RWPE2 (cell line): ENCODE data around the gene ZNF362.

Experiments
- ATAC-seq: fragments of 200-7000 bp; cut with Tn5 transposase; 3 replicates; pipeline ENCODE4 v1.9.1; 2021; ENCODE audit warnings: low read depth
- DNase-seq: peaks from one replicate; pipeline ENCODE4 v3.0.0-alpha.2; 2020; ENCODE audit warnings: low spot score
- H3K27ac ChIP-seq: fragments of 450-650 bp; 2 replicates; pipeline ENCODE4 v1.5.1; 2017; ENCODE audit warnings: mild to moderate bottlenecking; ENCODE audit not compliant: poor library complexity, severe bottlenecking
- H3K27me3 ChIP-seq: fragments of 250-450 bp; sonication (Bioruptor Pico); 2 replicates; pipeline ENCODE4 v1.5.1; 2021; ENCODE audit warnings: mild to moderate bottlenecking, moderate library complexity; ENCODE audit not compliant: insufficient read depth, poor library complexity, severe bottlenecking
- H3K36me3 ChIP-seq: fragments of 250-450 bp; sonication (Bioruptor Pico); 2 replicates; pipeline ENCODE4 v1.5.1; 2020; ENCODE audit warnings: low read depth, mild to moderate bottlenecking, moderate library complexity
- H3K4me1 ChIP-seq: fragments of 250-450 bp; sonication (Bioruptor Pico); 2 replicates; pipeline ENCODE4 v1.5.1; 2021; ENCODE audit warnings: mild to moderate bottlenecking, moderate library complexity; ENCODE audit not compliant: insufficient read depth, poor library complexity, severe bottlenecking
- H3K4me3 ChIP-seq: fragments of 250-450 bp; sonication (Bioruptor Pico); 2 replicates; pipeline ENCODE4 v1.5.1; 2021; ENCODE audit warnings: mild to moderate bottlenecking, moderate library complexity; ENCODE audit not compliant: severe bottlenecking
- H3K9me3 ChIP-seq: fragments of 250-450 bp; sonication (Bioruptor Pico); 2 replicates; pipeline ENCODE4 v1.5.1; 2021; ENCODE audit warnings: mild to moderate bottlenecking, moderate library complexity; ENCODE audit not compliant: severe bottlenecking
- TF ChIP-seq, protein P1 (sequence below): fragments of 450-650 bp; IDR thresholded peaks from one replicate; pipeline ENCODE4 v1.5.1; 2017; ENCODE audit warnings: mild to moderate bottlenecking, moderate library complexity; ENCODE audit not compliant: poor library complexity, severe bottlenecking

Gene ZNF362

GRCh38 chr1:33242652-33243051, 13.6 kb upstream of the ZNF362 start:
- Histone ChIP-seq H3K27me3 (no peaks in the 10 kb centered on the region), H3K36me3 (no peaks in the 10 kb centered on the region), H3K27ac (no peak overlapping the region), H3K9me3 (no peaks in the 10 kb centered on the region), H3K4me3 (no peak overlapping the region), H3K4me1 (no peaks in the 10 kb centered on the region)
- no peak for ATAC-seq
- no peak for DNase-seq
- TF ChIP-seq, protein P1, sequence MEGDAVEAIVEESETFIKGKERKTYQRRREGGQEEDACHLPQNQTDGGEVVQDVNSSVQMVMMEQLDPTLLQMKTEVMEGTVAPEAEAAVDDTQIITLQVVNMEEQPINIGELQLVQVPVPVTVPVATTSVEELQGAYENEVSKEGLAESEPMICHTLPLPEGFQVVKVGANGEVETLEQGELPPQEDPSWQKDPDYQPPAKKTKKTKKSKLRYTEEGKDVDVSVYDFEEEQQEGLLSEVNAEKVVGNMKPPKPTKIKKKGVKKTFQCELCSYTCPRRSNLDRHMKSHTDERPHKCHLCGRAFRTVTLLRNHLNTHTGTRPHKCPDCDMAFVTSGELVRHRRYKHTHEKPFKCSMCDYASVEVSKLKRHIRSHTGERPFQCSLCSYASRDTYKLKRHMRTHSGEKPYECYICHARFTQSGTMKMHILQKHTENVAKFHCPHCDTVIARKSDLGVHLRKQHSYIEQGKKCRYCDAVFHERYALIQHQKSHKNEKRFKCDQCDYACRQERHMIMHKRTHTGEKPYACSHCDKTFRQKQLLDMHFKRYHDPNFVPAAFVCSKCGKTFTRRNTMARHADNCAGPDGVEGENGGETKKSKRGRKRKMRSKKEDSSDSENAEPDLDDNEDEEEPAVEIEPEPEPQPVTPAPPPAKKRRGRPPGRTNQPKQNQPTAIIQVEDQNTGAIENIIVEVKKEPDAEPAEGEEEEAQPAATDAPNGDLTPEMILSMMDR: no peak

DNA sequence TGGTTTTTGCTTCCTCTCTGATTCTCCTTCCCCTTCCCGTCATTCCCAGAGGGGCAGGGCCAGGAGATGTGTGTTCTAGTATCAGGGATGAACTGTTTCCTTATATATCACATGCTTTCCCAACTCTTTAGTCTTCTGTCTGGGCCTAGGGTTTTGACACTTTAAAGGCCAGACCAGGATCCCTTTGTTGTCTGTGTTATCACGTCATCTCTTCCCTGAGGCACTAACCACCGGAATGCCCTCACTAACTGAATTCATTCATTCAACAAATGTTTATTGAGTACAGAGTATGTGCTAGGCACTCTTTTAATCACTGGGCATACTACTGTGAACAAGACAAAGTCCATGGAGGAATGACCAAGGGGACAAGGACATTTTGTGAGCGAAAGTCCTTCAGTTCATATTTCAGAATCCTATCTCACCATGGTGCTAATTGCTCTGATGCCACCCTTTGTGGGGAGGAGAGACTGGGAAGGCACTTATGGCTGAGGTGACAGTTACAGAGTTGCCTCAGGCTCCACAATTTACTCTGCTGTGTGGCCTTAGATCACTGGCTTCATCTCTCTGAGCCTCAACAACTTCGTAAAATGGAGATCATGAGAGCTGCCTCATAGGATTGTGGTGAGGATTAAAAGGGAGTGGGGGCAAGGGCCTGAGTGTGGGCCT, 12.0 kb upstream of the ZNF362 start:
- TF ChIP-seq, protein P1: no peak
- no peaks in the 10 kb centered on the region for H3K4me1 ChIP-seq
- no peak for DNase-seq
- peak; percentile 84 for ATAC-seq
- no peak overlapping the region for H3K4me3 ChIP-seq
- no peaks in the 10 kb centered on the region for H3K27me3 ChIP-seq
- H3K27ac ChIP-seq: peak overlapping the region; percentile 19
- no peaks in the 10 kb centered on the region for H3K9me3 ChIP-seq
- H3K36me3 ChIP-seq: no peaks in the 10 kb centered on the region

- ATAC-seq (no peak), DNase-seq (no peak)
- Histone ChIP-seq H3K27me3 (no peaks in the 10 kb centered on the region), H3K36me3 (no peaks in the 10 kb centered on the region), H3K27ac (peak overlapping the region; percentile 19), H3K9me3 (no peaks in the 10 kb centered on the region), H3K4me3 (no peak overlapping the region), H3K4me1 (no peaks in the 10 kb centered on the region)
- TF ChIP-seq, protein P1: no peak
Measured at GRCh38 chr1:33244809-33245186, 11.5 kb upstream of the ZNF362 start.

DNA sequence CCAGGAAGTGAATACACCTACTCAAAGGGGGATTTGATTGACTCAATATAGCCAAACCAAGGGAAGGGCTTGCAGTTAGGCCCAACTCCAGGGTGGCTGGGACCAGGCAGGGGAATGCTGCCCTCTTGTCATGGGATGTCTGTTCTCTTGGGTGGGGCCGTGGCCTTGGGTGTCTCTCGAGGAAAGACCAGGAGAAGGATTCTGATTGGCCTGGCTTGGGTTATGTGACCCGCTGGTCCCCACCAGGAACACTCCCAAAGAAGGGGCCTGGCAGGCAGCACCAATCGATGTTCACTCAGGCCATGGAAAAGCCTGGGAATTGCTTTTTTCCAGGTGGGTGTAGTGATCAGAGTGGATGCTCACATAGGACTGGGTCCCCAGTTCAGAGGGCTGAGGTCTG, 10.1 kb upstream of the ZNF362 start:
- no peak overlapping the region for H3K4me3 ChIP-seq
- H3K9me3 ChIP-seq: no peaks in the 10 kb centered on the region
- no peaks in the 10 kb centered on the region for H3K27me3 ChIP-seq
- DNase-seq (no peak), ATAC-seq (no peak)
- H3K4me1 ChIP-seq: no peaks in the 10 kb centered on the region
- TF ChIP-seq, protein P1: no peak
- H3K36me3 ChIP-seq: no peaks in the 10 kb centered on the region
- no peak overlapping the region for H3K27ac ChIP-seq

DNA sequence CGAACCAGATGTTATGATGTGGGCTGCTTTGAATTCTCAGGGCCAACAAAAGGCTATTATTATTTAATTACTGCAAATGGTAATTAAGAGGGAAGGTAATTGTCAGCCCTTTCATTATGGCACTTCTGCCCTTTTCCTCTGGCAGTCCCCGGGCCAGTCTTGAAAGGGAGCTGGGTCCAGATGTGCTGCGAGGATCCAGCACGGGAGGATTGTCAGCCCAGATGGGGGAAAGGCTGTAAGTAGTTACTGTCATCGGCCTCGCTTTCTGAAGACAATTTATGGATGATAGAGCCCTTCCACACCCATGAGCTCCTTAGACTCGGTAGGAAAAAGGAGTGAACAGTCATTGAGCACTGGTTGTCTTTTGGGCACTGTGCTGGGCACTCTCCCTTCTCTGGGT, 8.7 kb upstream of the ZNF362 start:
- Histone ChIP-seq H3K27ac (no peak overlapping the region), H3K9me3 (no peaks in the 10 kb centered on the region), H3K4me3 (no peak overlapping the region), H3K4me1 (no peaks in the 10 kb centered on the region), H3K27me3 (no peaks in the 10 kb centered on the region), H3K36me3 (no peaks in the 10 kb centered on the region)
- no peak for ATAC-seq
- TF ChIP-seq, protein P1: no peak
- no peak for DNase-seq
